Naive B cell (primary cell): ENCODE results near the gene NCKAP5. TPM values are rescaled to one million over a fixed set of nuclear protein-coding genes. Genes with fewer than 3 reads are reported as not detected.

Source experiments
- ATAC-seq, 2 donors: fragments of 150-1000 bp; cut with Tn5 transposase; 2 replicates each; pipeline ENCODE4 v1.10.0; 2021; ENCODE audit warnings: low read depth in 2 of 2, mild to moderate bottlenecking in 2 of 2, moderate library complexity in 2 of 2
- DNase-seq: peaks from one replicate; pipeline ENCODE4 v3.0.0; 2022
- H3K27ac Mint-ChIP-seq, 6 donors: one replicate each; pipeline ENCODE4 v1.8.0; 2020 to 2022; ENCODE audit warnings: mild to moderate bottlenecking in 6 of 6, mixed read lengths in 6 of 6, moderate library complexity in 5 of 6, inconsistent platforms in 2 of 6
- H3K27me3 Mint-ChIP-seq, 3 donors: one replicate each; pipeline ENCODE4 v1.8.0; 2021 to 2022; ENCODE audit warnings: mixed read lengths in 3 of 3, mild to moderate bottlenecking in 1 of 3
- H3K36me3 Mint-ChIP-seq, 2 donors: one replicate each; pipeline ENCODE4 v1.8.0; 2020 to 2022; ENCODE audit warnings: mixed read lengths in 2 of 2, inconsistent platforms in 1 of 2, mild to moderate bottlenecking in 1 of 2
- H3K4me1 Mint-ChIP-seq, 3 donors: one replicate each; pipeline ENCODE4 v1.8.0; 2020 to 2022; ENCODE audit warnings: mixed read lengths in 3 of 3, inconsistent platforms in 1 of 3, mild to moderate bottlenecking in 1 of 3, moderate library complexity in 1 of 3
- H3K4me3 Mint-ChIP-seq, 8 donors: one replicate each; pipeline ENCODE4 v1.8.0; 2020 to 2022; ENCODE audit warnings: mild to moderate bottlenecking in 8 of 8, mixed read lengths in 8 of 8, moderate library complexity in 8 of 8, inconsistent platforms in 2 of 8
- H3K9me3 Mint-ChIP-seq, 7 donors: one replicate each; pipeline ENCODE4 v1.8.0; 2020 to 2022; ENCODE audit warnings: mixed read lengths in 7 of 7, mild to moderate bottlenecking in 5 of 7, inconsistent platforms in 2 of 7, moderate library complexity in 1 of 7
- polyA plus RNA-seq, 6 donors: library from polyadenylated mRNA; unstranded; fragments of 300-500 nt; fragmentation: Illumina TruSeq; gene quantifications; one replicate each; pipeline ENCODE4 v1.2.3, GENCODE V29; 2021; ENCODE audit warnings: low read depth in 6 of 6

The NCKAP5 gene
- polyA plus RNA-seq, 6 donors from 2014 or later = 0.10 to 0.21 TPM; not detected in 4

DNA sequence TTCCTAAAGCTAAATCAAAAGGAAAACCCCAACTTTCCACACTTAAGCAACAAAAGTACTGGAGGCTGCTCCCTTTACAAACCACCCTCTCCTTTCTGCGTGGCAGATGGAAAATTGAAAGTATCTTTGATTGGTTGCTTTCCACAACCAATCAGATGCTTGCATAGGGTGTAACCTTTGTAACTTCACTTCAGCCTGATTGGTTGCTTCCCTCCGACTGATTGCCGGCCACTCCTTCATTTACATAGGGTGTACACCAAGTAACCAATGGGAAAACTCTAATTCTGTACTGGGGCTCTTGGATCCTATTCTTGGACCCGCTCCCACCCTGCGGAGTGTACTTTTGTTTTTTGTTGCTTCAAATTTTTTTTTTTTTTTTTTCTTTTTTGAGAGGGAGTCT lies 297.7 kb downstream of the NCKAP5 start:
- ATAC-seq = no peak
- Mint-ChIP-seq H3K4me3 (no peak overlapping the region), H3K27ac (no peak overlapping the region), H3K27me3 (peaks cover 10 to 27% (median 15%) of the 10 kb centered on the region in 3 donors), H3K36me3 (no peaks in the 10 kb centered on the region), H3K4me1 (peaks cover 4 to 12% (median 7%) of the 10 kb centered on the region in 3 donors), H3K9me3 (peaks cover 0 to 5% (median 0%) of the 10 kb centered on the region in 7 donors)
- no peak for DNase-seq

DNA sequence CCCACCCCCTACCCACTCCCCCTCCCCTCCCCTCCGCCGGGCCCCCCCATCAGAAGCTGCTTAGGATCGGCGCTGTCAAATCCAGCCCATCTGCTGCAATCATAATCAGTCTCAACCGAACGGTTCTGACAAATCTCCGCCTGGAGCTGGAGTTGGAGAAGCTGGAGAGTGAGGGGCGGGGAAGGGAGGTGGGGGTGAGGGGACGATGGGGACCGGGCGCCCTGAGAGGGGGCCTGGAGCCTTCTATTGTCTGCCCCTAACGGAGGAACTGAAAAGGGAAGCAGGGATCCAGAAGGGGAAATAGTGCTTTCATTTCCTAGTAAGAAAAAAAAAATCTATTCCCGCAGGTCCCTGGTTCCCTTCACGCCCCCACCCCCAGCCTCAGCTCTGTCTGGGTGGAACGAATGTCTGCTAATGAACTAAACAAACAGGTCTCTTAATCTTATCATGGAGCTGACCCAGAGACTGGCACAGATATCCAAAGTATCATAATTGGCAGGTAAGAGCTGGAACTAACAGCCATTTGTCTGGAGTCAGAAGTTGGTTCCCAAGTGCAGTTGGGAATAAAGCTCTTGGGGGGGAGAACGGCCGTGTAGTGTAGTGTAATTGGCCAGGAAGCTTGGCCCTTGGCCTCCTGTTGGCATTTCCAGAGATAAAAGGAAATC lies 301.2 kb downstream of the NCKAP5 start:
- Mint-ChIP-seq H3K27ac (no peak overlapping the region), H3K9me3 (peaks cover 0 to 5% (median 0%) of the 10 kb centered on the region in 7 donors), H3K4me1 (peaks cover 4 to 18% (median 15%) of the 10 kb centered on the region in 3 donors), H3K36me3 (peaks cover 0 to 9% of the 10 kb centered on the region in 2 donors), H3K4me3 (peak overlapping the region in 1 of 8 donors; percentile 41), H3K27me3 (peaks cover 24 to 51% (median 41%) of the 10 kb centered on the region in 3 donors)
- DNase-seq = no peak
- ATAC-seq = peak in 1 of 2 donors; percentile 18

DNA sequence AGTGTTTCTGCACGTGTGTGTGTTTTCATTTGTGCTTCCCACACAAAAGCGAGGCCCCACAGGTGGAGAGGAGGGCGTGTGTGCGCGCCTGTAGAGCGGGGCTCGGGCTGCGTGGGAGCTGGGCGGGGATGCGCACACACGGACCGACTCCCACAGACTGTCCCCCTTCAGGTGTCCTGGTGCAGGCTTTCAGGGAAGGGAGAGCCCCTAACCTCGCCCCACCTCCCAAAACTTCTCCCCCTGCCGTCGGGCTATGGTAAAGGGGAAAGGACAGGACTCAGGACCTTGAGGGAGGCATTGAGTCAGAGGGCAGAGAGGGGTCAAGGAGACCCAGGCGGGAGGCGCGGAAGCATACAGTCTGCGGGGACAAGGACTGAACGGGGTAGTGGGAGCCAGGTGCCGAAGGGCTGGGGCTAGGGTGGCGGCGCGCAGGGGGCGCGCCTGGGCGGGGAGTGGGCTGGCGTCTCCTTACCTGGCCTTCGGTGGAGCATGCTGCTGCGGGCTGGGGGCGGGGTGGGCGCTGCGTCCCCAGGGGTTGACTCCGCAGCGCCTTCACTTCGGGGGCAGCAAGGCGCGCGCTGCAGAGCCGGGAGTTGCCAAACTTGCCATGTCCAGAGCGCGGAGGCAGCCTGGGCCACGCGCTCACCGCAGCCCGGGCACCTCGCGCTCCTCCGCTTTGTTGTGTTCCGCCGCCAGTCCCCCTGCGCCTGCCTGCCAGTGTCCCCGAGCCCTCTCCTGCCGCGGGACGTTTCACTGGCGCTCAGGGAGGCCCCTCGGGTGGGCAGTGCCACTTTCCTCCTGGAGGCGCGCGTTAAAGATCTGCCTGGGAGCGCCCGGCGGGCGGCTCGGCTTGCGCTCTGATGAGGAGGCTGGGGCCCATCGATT lies 302.0 kb downstream of the NCKAP5 start:
- peaks cover 24 to 51% (median 41%) of the 10 kb centered on the region in 3 donors for H3K27me3 Mint-ChIP-seq

DNA sequence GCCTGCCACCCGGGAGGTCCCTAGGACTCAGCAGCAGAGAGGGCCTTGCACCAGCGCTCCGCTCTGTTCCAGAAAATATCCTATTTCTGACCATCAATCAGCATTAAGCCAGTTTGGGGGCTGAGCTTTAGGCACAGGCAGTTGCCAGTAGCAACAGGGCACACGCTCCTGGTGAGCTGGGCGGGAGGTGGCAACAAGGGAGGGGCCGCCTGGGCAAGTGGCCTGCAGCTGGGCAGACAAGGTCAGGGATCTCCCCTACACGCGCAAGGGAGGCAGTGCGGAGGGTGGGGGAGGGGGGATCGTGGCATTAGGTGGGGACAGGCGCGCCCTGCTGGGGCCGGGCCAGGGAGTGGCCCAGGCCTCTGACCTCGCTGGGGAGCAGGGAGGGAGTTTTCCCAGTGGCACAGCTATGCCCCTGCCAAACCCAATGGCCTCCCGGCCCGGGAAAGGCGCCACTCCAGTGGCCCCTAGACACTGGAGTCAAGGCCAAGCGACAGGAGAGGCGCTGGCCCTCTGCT lies 302.8 kb downstream of the NCKAP5 start:
- H3K27ac Mint-ChIP-seq = no peak overlapping the region
- peak overlapping the region in 1 of 8 donors; percentile 66 for H3K4me3 Mint-ChIP-seq
- peaks cover 24 to 51% (median 41%) of the 10 kb centered on the region in 3 donors for H3K27me3 Mint-ChIP-seq
- no peak for DNase-seq
- peaks cover 0 to 5% (median 0%) of the 10 kb centered on the region in 7 donors for H3K9me3 Mint-ChIP-seq
- no peak for ATAC-seq
- peaks cover 4 to 18% (median 15%) of the 10 kb centered on the region in 3 donors for H3K4me1 Mint-ChIP-seq
- H3K36me3 Mint-ChIP-seq = peaks cover 0 to 9% of the 10 kb centered on the region in 2 donors

More for the DNA sequence above, 302.0 kb downstream of the NCKAP5 start:
- DNase-seq (no peak), ATAC-seq (peak in 1 of 2 donors; percentile 18)
- Mint-ChIP-seq H3K4me3 (peak overlapping the region in 1 of 8 donors; percentile 66), H3K9me3 (peaks cover 0 to 5% (median 0%) of the 10 kb centered on the region in 7 donors), H3K4me1 (peaks cover 4 to 18% (median 15%) of the 10 kb centered on the region in 3 donors), H3K36me3 (peaks cover 0 to 9% of the 10 kb centered on the region in 2 donors), H3K27ac (no peak overlapping the region)

DNA sequence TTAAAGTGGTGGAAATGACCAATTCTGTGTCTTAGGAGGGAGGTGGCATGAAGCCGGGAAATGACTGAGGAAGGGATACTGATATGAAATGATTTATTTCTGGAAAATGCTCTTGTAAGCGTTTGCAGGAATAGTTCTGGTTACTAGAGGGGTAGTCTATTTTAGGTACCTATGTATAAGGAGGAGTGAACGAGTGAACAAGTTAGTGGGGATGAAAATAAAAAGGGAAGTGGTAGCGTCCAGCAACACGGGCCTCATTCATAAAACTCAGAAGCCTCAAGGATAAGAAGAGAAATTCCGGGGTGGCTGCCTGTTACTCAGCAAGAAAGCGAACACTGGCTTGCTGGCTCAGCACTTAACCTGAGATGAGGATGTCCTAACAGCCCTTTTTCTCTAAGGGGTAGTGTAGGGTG lies 303.3 kb downstream of the NCKAP5 start:
- Mint-ChIP-seq H3K27me3 (peaks cover 24 to 51% (median 41%) of the 10 kb centered on the region in 3 donors), H3K4me3 (no peak overlapping the region), H3K9me3 (peaks cover 0 to 5% (median 0%) of the 10 kb centered on the region in 7 donors), H3K27ac (no peak overlapping the region), H3K4me1 (peaks cover 4 to 18% (median 15%) of the 10 kb centered on the region in 3 donors), H3K36me3 (peaks cover 0 to 9% of the 10 kb centered on the region in 2 donors)
- no peak for ATAC-seq
- no peak for DNase-seq

DNA sequence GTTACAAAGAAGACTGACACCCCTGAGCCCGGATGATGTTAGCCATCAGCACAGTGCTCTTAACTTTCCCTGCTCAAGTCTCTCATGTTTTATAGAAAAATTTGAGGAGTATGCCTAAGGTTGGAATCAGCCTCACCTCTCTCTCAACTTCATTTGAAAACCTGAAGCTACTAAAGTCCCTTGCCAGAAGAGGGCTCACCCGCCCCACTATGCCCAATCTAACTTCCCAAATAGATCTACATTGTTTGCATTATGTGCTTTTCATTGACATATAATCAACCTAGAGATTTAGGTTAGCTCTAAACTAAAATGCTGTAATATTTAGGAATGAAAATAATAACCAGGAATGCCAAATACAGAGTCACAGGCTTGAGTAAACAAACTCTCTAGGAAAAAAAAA lies 305.4 kb downstream of the NCKAP5 start:
- Mint-ChIP-seq H3K27ac (no peak overlapping the region), H3K9me3 (no peaks in the 10 kb centered on the region), H3K4me1 (peaks cover 4 to 18% (median 15%) of the 10 kb centered on the region in 3 donors), H3K4me3 (no peak overlapping the region), H3K27me3 (peaks cover 17 to 58% (median 50%) of the 10 kb centered on the region in 3 donors), H3K36me3 (peaks cover 0 to 9% of the 10 kb centered on the region in 2 donors)
- DNase-seq (no peak), ATAC-seq (no peak)

DNA sequence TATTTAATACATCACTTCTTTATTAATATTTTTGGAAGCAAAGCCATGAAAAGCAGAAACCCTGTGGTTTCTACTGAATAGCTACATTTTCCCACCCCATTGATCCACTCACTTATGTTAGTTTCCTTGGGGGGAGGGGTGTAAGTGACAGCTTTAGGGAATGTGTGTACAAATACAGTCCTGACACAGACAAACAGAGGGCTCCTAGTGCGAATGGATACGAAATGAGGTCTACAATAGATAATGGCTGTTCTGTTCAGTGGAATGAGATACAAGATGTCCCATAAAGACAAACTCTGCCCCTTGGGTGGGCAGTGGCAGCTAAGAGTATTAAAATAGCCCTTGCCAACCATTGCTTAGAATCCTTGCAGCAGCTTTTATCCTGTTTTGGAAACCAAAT lies 312.9 kb downstream of the NCKAP5 start:
- Mint-ChIP-seq H3K9me3 (no peaks in the 10 kb centered on the region), H3K27me3 (peaks cover 0 to 24% (median 9%) of the 10 kb centered on the region in 3 donors), H3K27ac (no peak overlapping the region), H3K4me3 (no peak overlapping the region), H3K4me1 (no peaks in the 10 kb centered on the region), H3K36me3 (no peaks in the 10 kb centered on the region)
- ATAC-seq = no peak
- DNase-seq = no peak

DNA sequence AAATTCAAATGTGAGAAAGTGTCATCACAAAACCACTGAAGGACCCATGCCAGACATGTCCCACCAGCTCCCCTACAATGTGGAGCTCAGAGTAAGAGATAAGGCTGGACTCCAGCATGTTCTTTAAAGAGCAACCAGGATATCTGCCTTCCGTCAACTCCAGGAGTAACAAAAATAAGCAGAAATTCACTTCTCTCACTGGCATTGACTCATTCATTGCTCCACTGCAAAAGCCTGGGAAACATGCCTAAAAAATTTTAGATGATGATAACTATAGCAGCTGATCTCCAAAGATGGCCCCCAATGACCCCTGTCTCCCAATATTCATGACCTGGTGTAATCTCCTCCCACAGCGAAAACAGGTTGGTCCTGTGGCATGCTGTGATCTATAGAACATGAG lies 314.5 kb downstream of the NCKAP5 start:
- ATAC-seq (no peak), DNase-seq (no peak)
- H3K36me3 Mint-ChIP-seq = no peaks in the 10 kb centered on the region
- H3K27ac Mint-ChIP-seq = no peak overlapping the region
- peaks cover 0 to 18% (median under 1%) of the 10 kb centered on the region in 3 donors for H3K27me3 Mint-ChIP-seq
- peaks cover 0 to 14% (median 3%) of the 10 kb centered on the region in 3 donors for H3K4me1 Mint-ChIP-seq
- H3K9me3 Mint-ChIP-seq = peaks cover 0 to 2% (median 0%) of the 10 kb centered on the region in 7 donors
- no peak overlapping the region for H3K4me3 Mint-ChIP-seq

DNA sequence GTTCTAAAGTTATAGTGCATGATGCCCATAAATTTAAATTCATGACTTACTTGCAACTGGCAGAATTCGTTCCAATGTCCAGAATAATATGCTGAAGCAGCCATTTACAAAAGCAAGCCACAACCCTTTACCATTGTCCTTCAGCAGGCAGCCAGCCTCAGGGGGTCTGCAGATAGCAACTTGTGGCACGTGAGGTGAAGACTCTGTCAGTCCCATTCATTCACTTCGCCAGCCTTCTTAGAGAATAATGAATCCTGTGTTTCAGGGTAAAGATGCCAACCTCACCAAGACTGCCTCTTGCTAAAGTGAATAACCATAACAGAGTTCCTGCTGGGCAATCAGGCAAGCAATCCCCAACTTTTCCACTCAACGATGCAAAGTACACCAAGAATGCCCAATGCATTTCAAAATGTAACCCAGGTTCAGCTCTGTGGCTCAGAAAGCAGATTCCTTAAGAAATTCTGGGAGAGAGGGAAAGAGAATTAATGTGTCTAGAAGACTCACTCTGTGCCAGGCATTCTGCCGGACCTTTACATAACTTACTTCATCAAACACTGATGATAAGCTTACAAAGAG lies 315.4 kb downstream of the NCKAP5 start:
- H3K4me3 Mint-ChIP-seq = no peak overlapping the region
- no peak for DNase-seq
- peaks cover 0 to 2% (median 0%) of the 10 kb centered on the region in 7 donors for H3K9me3 Mint-ChIP-seq
- peaks cover 0 to 12% (median 0%) of the 10 kb centered on the region in 3 donors for H3K27me3 Mint-ChIP-seq
- no peaks in the 10 kb centered on the region for H3K36me3 Mint-ChIP-seq
- no peak for ATAC-seq
- H3K4me1 Mint-ChIP-seq = peaks cover 0 to 23% (median 11%) of the 10 kb centered on the region in 3 donors
- no peak overlapping the region for H3K27ac Mint-ChIP-seq

DNA sequence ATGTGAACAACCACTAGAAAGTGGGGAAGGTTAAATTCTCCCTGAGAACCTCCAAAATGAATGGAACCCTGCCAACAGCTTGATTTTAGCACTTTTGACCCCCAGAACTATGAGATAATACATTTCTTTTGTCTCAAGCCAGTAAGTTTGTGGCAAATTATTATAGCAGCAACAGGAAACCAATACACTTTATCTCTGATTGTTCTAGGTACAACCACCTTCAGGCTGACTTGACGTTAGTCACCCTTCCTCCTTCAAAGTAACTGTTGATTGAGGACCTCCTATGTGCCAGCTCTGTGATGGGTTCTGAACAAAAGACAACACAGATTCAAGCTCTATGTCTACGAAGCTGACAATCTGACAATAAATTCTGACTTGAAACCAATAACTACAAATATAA lies 318.9 kb downstream of the NCKAP5 start:
- ATAC-seq = no peak
- H3K4me1 Mint-ChIP-seq = peaks cover 7 to 45% (median 22%) of the 10 kb centered on the region in 3 donors
- H3K27me3 Mint-ChIP-seq = peaks cover 0 to 9% (median 0%) of the 10 kb centered on the region in 3 donors
- H3K4me3 Mint-ChIP-seq = no peak overlapping the region
- peaks cover 0 to 2% (median 0%) of the 10 kb centered on the region in 7 donors for H3K9me3 Mint-ChIP-seq
- no peak for DNase-seq
- H3K27ac Mint-ChIP-seq = peak overlapping the region in 2 of 6 donors; percentile 34 to 72
- H3K36me3 Mint-ChIP-seq = no peaks in the 10 kb centered on the region

DNA sequence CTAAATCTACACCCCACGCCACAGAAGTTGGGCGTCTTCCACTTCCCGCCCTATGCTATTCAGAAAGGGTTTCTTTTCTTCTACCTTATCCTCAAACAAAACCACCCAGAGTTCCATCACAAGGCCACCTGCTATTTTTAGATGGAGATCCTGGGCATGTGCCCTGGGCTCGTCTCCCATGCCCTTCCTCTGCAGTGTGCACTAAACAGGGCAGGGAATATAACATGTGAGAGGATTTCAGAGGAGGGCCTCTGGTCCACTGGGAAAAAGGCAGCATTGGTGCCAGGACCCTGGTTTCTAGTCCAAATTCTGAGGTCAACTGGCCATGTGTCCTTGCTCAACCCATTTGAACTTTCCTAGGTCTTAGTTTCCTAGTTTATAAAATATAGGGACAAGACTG lies 320.0 kb downstream of the NCKAP5 start:
- H3K27me3 Mint-ChIP-seq = peaks cover 0 to 5% (median 0%) of the 10 kb centered on the region in 3 donors
- DNase-seq (no peak), ATAC-seq (no peak)
- H3K36me3 Mint-ChIP-seq = no peaks in the 10 kb centered on the region
- H3K27ac Mint-ChIP-seq = no peak overlapping the region
- H3K9me3 Mint-ChIP-seq = peaks cover 0 to 2% (median 0%) of the 10 kb centered on the region in 7 donors
- peak overlapping the region in 1 of 8 donors; percentile 5 for H3K4me3 Mint-ChIP-seq
- peaks cover 7 to 45% (median 22%) of the 10 kb centered on the region in 3 donors for H3K4me1 Mint-ChIP-seq

DNA sequence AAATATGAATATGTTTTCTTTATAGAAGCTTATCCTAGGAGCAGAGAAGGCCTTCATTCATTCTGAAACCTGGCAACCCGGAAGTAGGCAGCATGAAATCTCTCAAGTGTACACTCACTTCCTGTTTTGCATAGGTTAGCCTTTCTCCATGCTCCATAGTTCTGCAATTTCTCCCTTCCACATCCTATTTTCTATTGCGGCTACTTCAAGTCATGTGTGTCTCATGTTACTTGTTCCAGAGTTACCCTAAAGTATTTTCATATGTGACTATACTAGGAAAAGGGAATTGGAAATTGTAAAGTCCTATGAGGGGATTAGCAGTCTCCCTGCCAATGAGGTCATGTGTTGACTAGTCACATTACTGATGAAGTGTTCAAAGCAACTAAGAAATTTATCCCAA lies 320.6 kb downstream of the NCKAP5 start:
- peaks cover 0 to 5% (median 0%) of the 10 kb centered on the region in 3 donors for H3K27me3 Mint-ChIP-seq
- H3K4me1 Mint-ChIP-seq = peaks cover 7 to 45% (median 22%) of the 10 kb centered on the region in 3 donors
- H3K4me3 Mint-ChIP-seq = peak overlapping the region in 4 of 8 donors; percentile 1 to 54 (median 46)
- peak; percentile 14 for DNase-seq
- ATAC-seq = peak; percentile 65 to 97
- H3K9me3 Mint-ChIP-seq = peaks cover 0 to 2% (median 0%) of the 10 kb centered on the region in 7 donors
- peak overlapping the region in 3 of 6 donors; percentile 32 to 82 (median 64) for H3K27ac Mint-ChIP-seq
- no peaks in the 10 kb centered on the region for H3K36me3 Mint-ChIP-seq

DNA sequence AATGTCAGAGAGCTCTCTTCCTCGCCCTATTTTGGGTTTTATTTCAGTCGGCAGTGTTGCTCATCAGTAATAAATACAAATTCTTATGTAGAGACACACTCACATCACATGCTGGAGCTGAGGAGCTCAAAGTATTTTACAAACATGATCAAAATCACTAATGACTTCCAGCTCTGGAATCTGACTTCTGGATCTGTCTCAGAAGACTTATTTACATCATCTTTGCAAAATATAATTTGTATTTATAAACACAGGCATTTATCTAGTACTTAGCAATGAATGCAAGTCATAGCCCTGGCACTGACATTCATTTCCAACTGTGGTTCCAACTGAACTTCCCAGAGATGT lies 327.1 kb downstream of the NCKAP5 start:
- H3K27me3 Mint-ChIP-seq = no peaks in the 10 kb centered on the region
- no peaks in the 10 kb centered on the region for H3K36me3 Mint-ChIP-seq
- H3K9me3 Mint-ChIP-seq = no peaks in the 10 kb centered on the region
- no peak for DNase-seq
- ATAC-seq = no peak
- H3K27ac Mint-ChIP-seq = no peak overlapping the region
- peaks cover 0 to 8% (median 3%) of the 10 kb centered on the region in 3 donors for H3K4me1 Mint-ChIP-seq
- no peak overlapping the region for H3K4me3 Mint-ChIP-seq
